GM19324 (cell line): ENCODE measurements around the gene XKR8.

Experiments
- ATAC-seq: cut with Tn5 transposase; IDR thresholded peaks from one replicate; pipeline ENCODE4 v1.9.1; 2021; ENCODE audit warnings: mild to moderate bottlenecking, moderate library complexity; ENCODE audit not compliant: unreplicated experiment, low FRiP score

The XKR8 gene

GRCh38 chr1:27954186-27954585, 5.6 kb upstream of the XKR8 start:
- ATAC-seq = no peak

- no peak for ATAC-seq
Observed at GRCh38 chr1:27955076-27955475, 4.7 kb upstream of the XKR8 start.

- no peak for ATAC-seq
Observed at GRCh38 chr1:27956761-27957160, 3.0 kb upstream of the XKR8 start.

- ATAC-seq = no peak
Observed at GRCh38 chr1:27957655-27958054, 2.1 kb upstream of the XKR8 start.

- ATAC-seq = no peak
Observed at GRCh38 chr1:27958513-27958912, 1.3 kb upstream of the XKR8 start.

GRCh38 chr1:27960762-27961645, 1.2 kb downstream of the XKR8 start:
- no peak for ATAC-seq

- no peak for ATAC-seq
Observed at GRCh38 chr1:27961646-27962221, 2.0 kb downstream of the XKR8 start.

GRCh38 chr1:27963393-27963792, 3.6 kb downstream of the XKR8 start:
- ATAC-seq = no peak

- ATAC-seq = no peak
Observed at GRCh38 chr1:27966402-27967105, 6.8 kb downstream of the XKR8 start.

- ATAC-seq = no peak
Observed at GRCh38 chr1:27967106-27967883, 7.5 kb downstream of the XKR8 start.

GRCh38 chr1:27967884-27968466, 8.2 kb downstream of the XKR8 start:
- ATAC-seq = no peak

GRCh38 chr1:27968692-27969091, 8.9 kb downstream of the XKR8 start:
- no peak for ATAC-seq

GRCh38 chr1:27970401-27970800, 10.6 kb downstream of the XKR8 start:
- ATAC-seq = no peak

- ATAC-seq = no peak
Observed at GRCh38 chr1:27971674-27972073, 11.9 kb downstream of the XKR8 start.

- ATAC-seq = no peak
Observed at GRCh38 chr1:27972141-27972540, 12.4 kb downstream of the XKR8 start.

- no peak for ATAC-seq
Observed at GRCh38 chr1:27973771-27974416, 14.1 kb downstream of the XKR8 start.

GRCh38 chr1:27974417-27974781, 14.6 kb downstream of the XKR8 start:
- no peak for ATAC-seq

- ATAC-seq = no peak
Observed at GRCh38 chr1:27979151-27979858, 19.5 kb downstream of the XKR8 start.

- ATAC-seq = no peak
Observed at GRCh38 chr1:27979859-27980201, 20.1 kb downstream of the XKR8 start.
